CD4-positive, alpha-beta T cell (primary cell): ENCODE results near the gene PHOSPHO1. TPM values are rescaled to one million over a fixed set of nuclear protein-coding genes. Genes with fewer than 3 reads are reported as not detected.

Experiments
- ATAC-seq: fragments of 200-7000 bp; cut with Tn5 transposase; one replicate; pipeline ENCODE4 v1.10.0; 2022; ENCODE audit warnings: mild to moderate bottlenecking; ENCODE audit not compliant: poor library complexity
- CTCF ChIA-PET: fragments of 350-600 bp; sonication (Branson Sonifier 250); formaldehyde crosslinking; loops from one replicate; lab custom pipeline; 2021; ENCODE audit warnings: antibody characterized with exemption, inconsistent platforms; lab: Charles Lee
- POLR2A ChIA-PET: fragments of 350-600 bp; sonication (Branson Sonifier 250); formaldehyde crosslinking; loops from one replicate; lab custom pipeline; 2021; ENCODE audit warnings: antibody characterized with exemption, inconsistent platforms; lab: Charles Lee
- DNase-seq, 14 experiments: peaks; one replicate each; pipeline ENCODE4 v3.0.0-alpha.2; 2013 to 2020; ENCODE audit warnings: mixed read lengths in 2 of 14
- H3K27ac ChIP-seq, 2 donors: one replicate each; pipeline versions ENCODE4 v1.5.1 to v1.7.0; 2013; ENCODE audit warnings: low read length in 2 of 2, low read depth in 1 of 2, mild to moderate bottlenecking in 1 of 2
- H3K27me3 ChIP-seq, 2 experiments: 1 replicate in 1 of 2; 2 replicates in 1 of 2; pipeline versions ENCODE4 v1.6.1 to v1.7.0; 2013; ENCODE audit warnings: low read length in 2 of 2, control low read depth in 1 of 2, mild to moderate bottlenecking in 1 of 2, moderate library complexity in 1 of 2; ENCODE audit not compliant: insufficient read depth in 2 of 2, control insufficient read depth in 1 of 2
- H3K36me3 ChIP-seq: one replicate; pipeline ENCODE4 v1.6.1; 2013; ENCODE audit warnings: low read length, control low read depth; ENCODE audit not compliant: insufficient read depth
- H3K4me1 ChIP-seq: one replicate; pipeline ENCODE4 v1.6.1; 2013; ENCODE audit warnings: low read length, control low read depth; ENCODE audit not compliant: insufficient read depth
- H3K4me3 ChIP-seq: one replicate; pipeline ENCODE4 v1.5.1; 2013; ENCODE audit warnings: mild to moderate bottlenecking, low read length, moderate library complexity
- H3K9me3 ChIP-seq, 2 experiments: 1 replicate in 1 of 2; 2 replicates in 1 of 2; pipeline versions ENCODE4 v1.6.1 to v1.7.0; 2013; ENCODE audit warnings: low read length in 2 of 2, mild to moderate bottlenecking in 2 of 2, control low read depth in 1 of 2, moderate library complexity in 1 of 2; ENCODE audit not compliant: control insufficient read depth in 1 of 2, insufficient read depth in 1 of 2
- H3K27ac Mint-ChIP-seq: one replicate; pipeline ENCODE4 v1.8.0; 2020; ENCODE audit warnings: mixed read lengths
- H3K27me3 Mint-ChIP-seq: one replicate; pipeline ENCODE4 v1.8.0; 2021; ENCODE audit warnings: mixed read lengths
- H3K36me3 Mint-ChIP-seq: one replicate; pipeline ENCODE4 v1.8.0; 2021; ENCODE audit warnings: low read depth, mixed read lengths
- H3K4me1 Mint-ChIP-seq: one replicate; pipeline ENCODE4 v1.8.0; 2021; ENCODE audit warnings: low read depth, mixed read lengths
- H3K4me3 Mint-ChIP-seq: one replicate; pipeline ENCODE4 v1.8.0; 2020; ENCODE audit warnings: mild to moderate bottlenecking, mixed read lengths
- H3K9me3 Mint-ChIP-seq: one replicate; pipeline ENCODE4 v1.8.0; 2020; ENCODE audit warnings: mixed read lengths
- CTCF ChIP-seq: fragments of 200-600 bp; IDR thresholded peaks from one replicate; pipeline ENCODE4 v1.8.0; 2022; ENCODE audit warnings: antibody characterized with exemption, mild to moderate bottlenecking
- intact Hi-C, 2 experiments: fragments of 100-400 bp; cut with DNase I in 1 of 2; cut with micrococcal nuclease in 1 of 2; formaldehyde crosslinking; loops; one replicate each; pipeline versions ENCODE4 v1.15.1 to v1.9.0; 2023 to 2025; cut with DNase I, micrococcal nuclease
- total RNA-seq, 174 experiments: library from RNA in 2 of 174; stranded (reverse) in 2 of 174; gene quantifications; one replicate each; pipeline ENCODE4 v1.2.3 and lab custom pipeline; 2021 to 2026

Gene PHOSPHO1
- total RNA-seq, 2 experiments from 2014 or later, result not detected

GRCh38 chr17:49244839-49245238 is 14.3 kb upstream of the PHOSPHO1 start:
- no peak overlapping the region for H3K27ac ChIP-seq
- H3K4me1 ChIP-seq, result no peaks in the 10 kb centered on the region
- no peaks in the 10 kb centered on the region for H3K4me1 Mint-ChIP-seq
- no peaks in the 10 kb centered on the region for H3K9me3 ChIP-seq
- no peak overlapping the region for H3K27ac Mint-ChIP-seq
- no peak overlapping the region for H3K4me3 ChIP-seq
- CTCF ChIA-PET, result no interaction called here
- TF ChIP-seq CTCF, result no peak
- H3K36me3 Mint-ChIP-seq, result no peaks in the 10 kb centered on the region
- intact Hi-C loops, result no loop called here
- POLR2A ChIA-PET, result no interaction called here
- H3K9me3 Mint-ChIP-seq, result no peaks in the 10 kb centered on the region
- H3K4me3 Mint-ChIP-seq, result no peak overlapping the region
- peaks cover 0 to 3% of the 10 kb centered on the region in 2 experiments for H3K27me3 ChIP-seq
- no peaks in the 10 kb centered on the region for H3K36me3 ChIP-seq
- DNase-seq, result no peak
- H3K27me3 Mint-ChIP-seq, result peaks cover 12% of the 10 kb centered on the region
- no peak for ATAC-seq

- Mint-ChIP-seq H3K4me1 (no peaks in the 10 kb centered on the region), H3K9me3 (no peaks in the 10 kb centered on the region), H3K27ac (no peak overlapping the region), H3K4me3 (no peak overlapping the region), H3K27me3 (peaks cover 10% of the 10 kb centered on the region), H3K36me3 (no peaks in the 10 kb centered on the region)
- Histone ChIP-seq H3K4me3 (no peak overlapping the region), H3K4me1 (no peaks in the 10 kb centered on the region), H3K9me3 (no peaks in the 10 kb centered on the region), H3K27me3 (no peaks in the 10 kb centered on the region), H3K27ac (no peak overlapping the region), H3K36me3 (no peaks in the 10 kb centered on the region)
- ATAC-seq, result no peak
- DNase-seq, result no peak
- ChIA-PET POLR2A (no interaction called here), CTCF (no interaction called here)
- TF ChIP-seq CTCF, result no peak
- intact Hi-C loops, result no loop called here
Observed at GRCh38 chr17:49242813-49243212, 12.2 kb upstream of the PHOSPHO1 start.

- no peak overlapping the region for H3K4me3 ChIP-seq
- ChIA-PET CTCF (no interaction called here), POLR2A (no interaction called here)
- no peak for TF ChIP-seq CTCF
- no peaks in the 10 kb centered on the region for H3K9me3 ChIP-seq
- intact Hi-C loops, result no loop called here
- no peak overlapping the region for H3K4me3 Mint-ChIP-seq
- no peak overlapping the region for H3K27ac ChIP-seq
- H3K4me1 ChIP-seq, result no peaks in the 10 kb centered on the region
- DNase-seq, result no peak
- H3K9me3 Mint-ChIP-seq, result no peaks in the 10 kb centered on the region
- H3K36me3 ChIP-seq, result no peaks in the 10 kb centered on the region
- peaks cover 10% of the 10 kb centered on the region for H3K27me3 Mint-ChIP-seq
- no peaks in the 10 kb centered on the region for H3K27me3 ChIP-seq
- H3K27ac Mint-ChIP-seq, result no peak overlapping the region
- ATAC-seq, result no peak
- no peaks in the 10 kb centered on the region for H3K4me1 Mint-ChIP-seq
- no peaks in the 10 kb centered on the region for H3K36me3 Mint-ChIP-seq
Observed at GRCh38 chr17:49241692-49242397, 11.3 kb upstream of the PHOSPHO1 start.
